Esophagus (tissue), 2 donors: ENCODE measurements around the gene IL1RAP. TPM values are rescaled to one million over a fixed set of nuclear protein-coding genes. Genes with fewer than 3 reads are reported as not detected.

Experiments used
- H3K27ac ChIP-seq, 2 donors: one replicate each; pipeline ENCODE4 v1.5.1; 2013; ENCODE audit warnings: low read depth in 2 of 2, mild to moderate bottlenecking in 2 of 2, inconsistent platforms in 1 of 2, low read length in 1 of 2, moderate library complexity in 1 of 2
- H3K27me3 ChIP-seq, 2 donors: one replicate each; pipeline ENCODE4 v1.6.1; 2013; ENCODE audit warnings: low read length in 2 of 2, control low read depth in 1 of 2, mild to moderate bottlenecking in 1 of 2; ENCODE audit not compliant: insufficient read depth in 2 of 2, control insufficient read depth in 1 of 2
- H3K36me3 ChIP-seq, 2 donors: one replicate each; pipeline ENCODE4 v1.6.1; 2013; ENCODE audit warnings: low read length in 1 of 2; ENCODE audit not compliant: control insufficient read depth in 2 of 2, insufficient read depth in 2 of 2
- H3K4me1 ChIP-seq, 2 donors: one replicate each; pipeline ENCODE4 v1.6.1; 2013; ENCODE audit warnings: low read length in 1 of 2; ENCODE audit not compliant: control insufficient read depth in 2 of 2, insufficient read depth in 2 of 2
- H3K4me3 ChIP-seq, 2 donors: one replicate each; pipeline ENCODE4 v1.5.1; 2013; ENCODE audit warnings: low read length in 2 of 2, mild to moderate bottlenecking in 2 of 2, low read depth in 1 of 2, moderate library complexity in 1 of 2
- H3K9me3 ChIP-seq, 2 donors: one replicate each; pipeline ENCODE4 v1.6.1; 2013; ENCODE audit warnings: mild to moderate bottlenecking in 2 of 2, low read depth in 1 of 2, low read length in 1 of 2, moderate library complexity in 1 of 2; ENCODE audit not compliant: control insufficient read depth in 2 of 2, insufficient read depth in 1 of 2
- WGBS, 2 donors: extraction: QIAGEN DNeasy Blood & Tissue Kit; methylation state at CpG; one replicate each; pipeline ENCODE4 v1.1.7; 2013; 5-methylcytosine and 5-hydroxymethylcytosine counted together
- polyA plus RNA-seq, 2 donors: library from polyadenylated mRNA; stranded (reverse); fragments of 200-250 nt; gene quantifications; one replicate each; pipeline ENCODE4 v1.2.3, GENCODE V29; 2013
- donor health status: healthy with polysubstance abuse.
- donor health status: Bipolar disorder and iron deficiency.

Gene IL1RAP
- polyA plus RNA-seq, 2 donors = 5.9 to 14.5 TPM

DNA sequence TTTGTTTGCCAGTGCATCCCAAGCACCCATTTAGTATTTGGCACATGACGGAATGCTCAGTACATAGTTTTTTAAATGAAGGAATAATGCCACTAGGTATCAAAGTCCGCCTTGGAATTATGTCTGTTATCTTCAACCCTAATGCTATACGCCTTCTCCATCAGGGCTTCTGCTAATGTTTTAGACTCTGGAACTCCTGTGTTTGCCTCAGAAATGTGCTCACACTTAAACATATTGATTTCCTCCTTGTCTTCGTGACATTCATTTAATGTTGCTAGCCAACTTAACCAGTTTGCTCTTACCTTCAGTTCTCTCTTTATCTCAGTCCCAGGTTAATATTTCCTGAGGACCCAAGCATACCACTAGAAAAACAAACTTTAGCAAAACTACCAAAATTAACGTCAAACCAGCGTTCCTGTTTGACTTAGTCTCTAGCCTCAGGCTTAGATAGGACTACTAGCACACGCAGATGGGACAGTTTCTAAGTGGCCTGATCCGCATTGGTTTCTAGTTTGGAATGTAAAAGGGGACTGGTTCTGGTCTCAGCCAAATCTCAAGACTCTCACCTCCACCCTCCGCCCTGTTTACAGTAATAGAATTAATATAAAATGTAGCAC, 81.4 kb downstream of the IL1RAP start:
- no peaks in the 10 kb centered on the region for H3K36me3 ChIP-seq
- no peak overlapping the region for H3K4me3 ChIP-seq
- H3K27me3 ChIP-seq = no peaks in the 10 kb centered on the region
- H3K4me1 ChIP-seq = no peaks in the 10 kb centered on the region
- H3K9me3 ChIP-seq = no peaks in the 10 kb centered on the region
- peak overlapping the region in 1 of 2 donors; percentile 42 for H3K27ac ChIP-seq
- WGBS, 2 donors = 56 to 75% methylated on average over 9 of the region's 9 CpGs

DNA sequence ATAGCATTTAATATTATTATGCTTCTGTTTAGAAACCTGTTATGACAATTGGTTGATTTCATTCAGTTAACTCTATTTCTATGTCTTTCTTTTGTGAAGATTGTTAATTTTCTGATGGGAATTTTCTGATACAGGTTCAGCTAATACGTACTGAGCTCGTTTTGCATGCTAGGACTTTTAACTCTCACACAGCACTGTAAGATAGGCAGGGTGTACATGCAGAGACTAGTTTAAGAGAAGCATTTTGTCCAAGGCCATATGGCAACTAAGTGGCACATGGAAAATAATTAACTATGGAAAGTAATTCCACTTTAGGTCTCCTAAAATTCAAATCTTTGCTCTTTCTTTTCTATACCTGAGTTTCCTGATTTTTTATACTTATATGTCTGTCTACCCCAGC, 81.9 kb downstream of the IL1RAP start:
- 48% methylated on average over 2 of the region's 2 CpGs for WGBS, 2 donors
- Histone ChIP-seq H3K4me1 (no peaks in the 10 kb centered on the region), H3K27me3 (no peaks in the 10 kb centered on the region), H3K9me3 (no peaks in the 10 kb centered on the region), H3K27ac (no peak overlapping the region), H3K36me3 (no peaks in the 10 kb centered on the region), H3K4me3 (no peak overlapping the region)

DNA sequence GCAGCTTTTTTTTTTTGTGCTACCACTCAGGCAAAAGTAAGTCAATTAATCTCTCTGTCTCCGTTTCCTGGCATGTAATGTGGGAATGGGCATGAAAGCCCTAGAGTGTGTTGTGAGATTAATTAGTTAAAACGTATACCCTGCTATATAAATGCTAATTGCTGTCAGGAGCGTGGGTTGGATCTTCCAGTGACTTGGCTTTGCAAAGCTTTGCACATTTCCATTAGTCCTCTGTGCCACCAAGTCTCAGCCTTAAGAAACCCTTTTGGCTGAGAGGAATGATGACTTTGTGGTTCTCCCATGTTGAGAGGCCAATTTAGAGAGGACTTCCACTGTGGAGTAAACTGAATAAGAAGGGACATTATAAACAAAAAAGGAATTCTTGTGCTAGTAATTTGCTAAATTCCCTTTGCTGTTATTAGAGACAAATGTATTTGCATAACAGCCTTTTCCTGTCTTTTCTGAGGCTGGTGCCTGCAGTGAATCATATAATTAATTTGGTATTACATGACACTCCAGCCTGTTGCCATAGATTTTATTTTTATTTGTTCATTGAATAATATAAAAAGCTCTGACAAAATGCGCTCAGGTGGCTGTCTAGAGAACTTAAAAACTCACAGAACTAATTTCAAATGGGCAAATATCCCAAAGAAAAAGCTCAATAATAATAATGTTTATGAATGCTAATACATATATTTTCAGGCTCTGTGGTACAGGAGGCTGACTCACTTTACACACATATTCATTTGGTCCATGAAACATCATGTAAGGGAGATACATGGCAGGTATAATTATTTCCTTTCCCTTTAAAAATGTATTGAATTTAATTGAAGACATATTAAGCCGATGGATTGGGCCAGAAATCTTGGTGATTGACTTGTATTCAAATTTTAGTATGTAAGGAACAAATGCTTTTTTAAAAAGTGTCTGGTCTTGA, 82.7 kb downstream of the IL1RAP start:
- H3K4me1 ChIP-seq = no peaks in the 10 kb centered on the region
- H3K27me3 ChIP-seq = no peaks in the 10 kb centered on the region
- no peaks in the 10 kb centered on the region for H3K9me3 ChIP-seq
- WGBS, 2 donors = 42 to 57% methylated on average over 5 of the region's 5 CpGs
- H3K36me3 ChIP-seq = no peaks in the 10 kb centered on the region
- peak overlapping the region in 1 of 2 donors; percentile 10 for H3K27ac ChIP-seq
- H3K4me3 ChIP-seq = no peak overlapping the region

DNA sequence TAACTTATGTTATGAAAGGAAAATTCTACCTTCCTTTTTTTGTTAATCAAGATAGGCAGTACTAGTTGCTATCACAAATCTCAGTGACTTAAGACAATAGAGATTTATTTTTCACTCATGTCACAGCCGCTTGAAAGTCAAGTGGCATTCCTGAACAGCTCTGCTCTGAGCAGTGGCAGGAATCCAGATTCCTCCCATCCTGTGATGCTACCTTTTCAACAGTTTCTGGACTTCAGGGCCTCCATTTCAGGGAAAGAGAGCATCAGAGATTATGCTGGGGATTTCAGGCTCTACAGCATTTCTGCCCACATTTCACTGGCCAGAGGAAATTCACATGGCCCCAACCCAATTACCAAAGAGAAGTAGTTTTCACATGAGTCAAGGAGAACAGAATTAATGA, 83.4 kb downstream of the IL1RAP start:
- Histone ChIP-seq H3K27me3 (no peaks in the 10 kb centered on the region), H3K9me3 (no peaks in the 10 kb centered on the region), H3K36me3 (no peaks in the 10 kb centered on the region), H3K27ac (no peak overlapping the region), H3K4me1 (no peaks in the 10 kb centered on the region), H3K4me3 (no peak overlapping the region)
- 66% methylated on average over 1 of the region's 1 CpG for WGBS, 2 donors

DNA sequence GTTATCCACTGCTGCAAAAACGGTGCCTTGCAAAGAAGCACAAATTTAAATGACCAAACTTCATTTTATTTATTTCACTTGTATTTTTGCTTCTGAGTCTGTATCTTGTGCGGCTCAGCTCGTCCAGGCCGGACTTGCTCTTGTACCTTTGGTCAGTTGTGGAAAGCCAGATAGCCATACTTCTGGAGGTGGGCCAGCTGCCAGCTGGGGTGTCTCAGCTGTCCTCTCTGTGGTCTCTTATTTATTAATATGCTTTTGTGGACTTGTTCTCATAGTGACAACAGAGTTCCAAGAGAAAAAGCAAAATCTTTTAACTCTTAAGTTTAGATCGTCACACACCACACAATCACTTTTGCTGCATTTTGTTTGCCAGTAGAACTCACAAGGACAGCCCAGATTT, 87.7 kb downstream of the IL1RAP start:
- 72 to 77% methylated on average over 5 of the region's 5 CpGs for WGBS, 2 donors
- no peak overlapping the region for H3K27ac ChIP-seq
- no peaks in the 10 kb centered on the region for H3K4me1 ChIP-seq
- H3K4me3 ChIP-seq = no peak overlapping the region
- no peaks in the 10 kb centered on the region for H3K9me3 ChIP-seq
- H3K27me3 ChIP-seq = no peaks in the 10 kb centered on the region
- H3K36me3 ChIP-seq = peaks cover 0 to 9% of the 10 kb centered on the region in 2 donors

DNA sequence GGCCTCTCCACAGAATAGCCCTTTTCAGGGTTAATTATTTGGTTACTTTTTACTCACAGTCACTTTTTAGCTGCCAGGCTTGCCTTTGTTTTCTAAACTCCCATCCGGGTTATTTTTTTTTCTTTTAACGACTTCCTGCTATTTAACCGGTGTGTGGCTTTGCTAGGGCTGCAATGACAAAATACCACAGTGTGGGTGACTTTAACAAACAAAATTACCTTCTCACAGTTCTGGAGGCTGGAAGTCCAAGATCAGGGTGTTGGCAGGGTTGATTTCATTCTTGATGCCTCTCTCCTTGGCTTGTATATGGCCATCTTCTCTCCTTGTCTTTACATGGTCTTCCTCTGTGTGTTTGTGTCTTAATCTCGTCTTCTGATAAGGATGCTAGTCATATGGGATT, 91.5 kb downstream of the IL1RAP start:
- Histone ChIP-seq H3K27me3 (no peaks in the 10 kb centered on the region), H3K27ac (no peak overlapping the region), H3K9me3 (no peaks in the 10 kb centered on the region), H3K36me3 (peaks cover 0 to 9% of the 10 kb centered on the region in 2 donors), H3K4me1 (no peaks in the 10 kb centered on the region), H3K4me3 (no peak overlapping the region)
- WGBS, 2 donors = 47 to 52% methylated on average over 4 of the region's 4 CpGs

DNA sequence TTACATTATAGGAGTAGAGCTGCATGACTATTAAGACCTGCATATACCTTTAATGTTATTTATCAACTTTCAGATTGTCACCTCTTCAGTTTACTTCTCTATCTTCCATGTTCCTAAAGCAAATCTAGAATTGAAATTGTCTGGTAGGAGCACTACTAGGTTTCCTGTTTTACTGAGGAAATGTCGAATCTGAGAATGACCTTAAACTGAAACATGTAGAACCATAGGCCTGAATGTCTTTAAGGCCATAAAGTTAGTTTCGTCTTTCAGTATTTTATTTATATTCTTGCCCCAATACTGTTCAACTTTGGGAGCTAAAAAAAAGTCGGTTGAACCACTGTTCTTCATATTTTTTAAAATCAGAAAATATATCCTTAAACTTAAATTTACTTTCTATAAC, 92.7 kb downstream of the IL1RAP start:
- no peaks in the 10 kb centered on the region for H3K27me3 ChIP-seq
- no peaks in the 10 kb centered on the region for H3K4me1 ChIP-seq
- peaks cover 0 to 9% of the 10 kb centered on the region in 2 donors for H3K36me3 ChIP-seq
- WGBS, 2 donors = 60 to 63% methylated on average over 3 of the region's 3 CpGs
- H3K4me3 ChIP-seq = no peak overlapping the region
- no peak overlapping the region for H3K27ac ChIP-seq
- no peaks in the 10 kb centered on the region for H3K9me3 ChIP-seq

DNA sequence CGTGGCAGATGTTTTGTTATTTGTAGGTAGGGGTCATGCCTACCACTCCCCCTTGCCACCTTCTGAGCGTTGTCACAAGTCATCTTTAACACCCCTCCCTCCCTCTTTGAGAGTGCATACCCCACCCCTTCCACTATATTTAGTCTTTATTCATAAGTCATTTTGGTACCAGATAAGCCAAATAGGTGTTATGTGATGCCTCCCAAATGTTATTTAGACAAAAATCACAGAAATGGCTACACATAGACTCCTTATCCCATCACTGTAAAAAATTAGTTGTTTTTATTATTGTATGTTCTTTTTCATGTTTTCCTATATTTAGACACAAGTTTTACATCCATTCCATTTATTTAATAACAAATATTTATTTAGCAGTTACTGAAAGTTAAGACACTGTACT, 93.1 kb downstream of the IL1RAP start:
- peaks cover 0 to 9% of the 10 kb centered on the region in 2 donors for H3K36me3 ChIP-seq
- 72 to 83% methylated on average over 2 of the region's 2 CpGs for WGBS, 2 donors

DNA sequence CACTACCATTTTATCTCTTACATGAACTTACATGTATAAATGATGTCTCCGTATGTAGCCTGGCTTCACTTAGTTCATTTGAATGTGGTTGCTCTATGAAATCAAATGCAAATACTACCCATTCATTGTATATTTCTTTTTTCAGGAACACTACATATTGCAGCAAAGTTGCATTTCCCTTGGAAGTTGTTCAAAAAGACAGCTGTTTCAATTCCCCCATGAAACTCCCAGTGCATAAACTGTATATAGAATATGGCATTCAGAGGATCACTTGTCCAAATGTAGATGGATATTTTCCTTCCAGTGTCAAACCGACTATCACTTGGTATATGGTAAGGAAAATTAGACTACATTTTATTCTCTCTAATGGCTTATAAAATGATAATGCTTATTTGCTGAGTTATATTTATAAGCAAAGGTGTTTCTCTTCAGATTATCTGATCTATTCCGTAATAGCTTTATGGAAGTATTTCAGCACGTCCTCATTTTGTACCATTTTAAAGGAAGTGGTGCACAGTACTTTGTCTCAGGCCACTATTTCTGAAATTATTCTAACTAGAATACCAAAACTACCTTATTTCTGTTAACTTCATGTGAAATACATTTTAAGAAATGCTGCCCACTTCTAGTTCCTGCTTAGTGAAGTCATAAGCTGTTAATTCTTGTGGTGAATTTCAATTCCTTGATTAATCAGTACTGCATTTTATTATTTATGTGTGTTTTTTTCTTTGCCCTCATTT, 95.1 kb downstream of the IL1RAP start:
- H3K27ac ChIP-seq = no peak overlapping the region
- no peak overlapping the region for H3K4me3 ChIP-seq
- peaks cover 0 to 8% of the 10 kb centered on the region in 2 donors for H3K36me3 ChIP-seq
- no peaks in the 10 kb centered on the region for H3K27me3 ChIP-seq
- WGBS, 2 donors = 81% methylated on average over 4 of the region's 4 CpGs
- no peaks in the 10 kb centered on the region for H3K9me3 ChIP-seq
- H3K4me1 ChIP-seq = no peaks in the 10 kb centered on the region

More for the DNA sequence above, 93.1 kb downstream of the IL1RAP start:
- H3K4me1 ChIP-seq = no peaks in the 10 kb centered on the region
- H3K27me3 ChIP-seq = no peaks in the 10 kb centered on the region
- no peaks in the 10 kb centered on the region for H3K9me3 ChIP-seq
- H3K4me3 ChIP-seq = no peak overlapping the region
- H3K27ac ChIP-seq = no peak overlapping the region
